ENCODE data around the gene LSM7. TPM values are rescaled to one million over a fixed set of nuclear protein-coding genes. Genes with fewer than 3 reads are reported as not detected.
"Not testable (repeated sequence)": the region's sequence is repeated elsewhere in the genome, so short reads cannot be mapped to it uniquely, and the experiment has no call there.

The LSM7 gene
- total RNA-seq, 4 donors from 2014 or later = 70.0 to 109 (median 77.5) TPM

DNA sequence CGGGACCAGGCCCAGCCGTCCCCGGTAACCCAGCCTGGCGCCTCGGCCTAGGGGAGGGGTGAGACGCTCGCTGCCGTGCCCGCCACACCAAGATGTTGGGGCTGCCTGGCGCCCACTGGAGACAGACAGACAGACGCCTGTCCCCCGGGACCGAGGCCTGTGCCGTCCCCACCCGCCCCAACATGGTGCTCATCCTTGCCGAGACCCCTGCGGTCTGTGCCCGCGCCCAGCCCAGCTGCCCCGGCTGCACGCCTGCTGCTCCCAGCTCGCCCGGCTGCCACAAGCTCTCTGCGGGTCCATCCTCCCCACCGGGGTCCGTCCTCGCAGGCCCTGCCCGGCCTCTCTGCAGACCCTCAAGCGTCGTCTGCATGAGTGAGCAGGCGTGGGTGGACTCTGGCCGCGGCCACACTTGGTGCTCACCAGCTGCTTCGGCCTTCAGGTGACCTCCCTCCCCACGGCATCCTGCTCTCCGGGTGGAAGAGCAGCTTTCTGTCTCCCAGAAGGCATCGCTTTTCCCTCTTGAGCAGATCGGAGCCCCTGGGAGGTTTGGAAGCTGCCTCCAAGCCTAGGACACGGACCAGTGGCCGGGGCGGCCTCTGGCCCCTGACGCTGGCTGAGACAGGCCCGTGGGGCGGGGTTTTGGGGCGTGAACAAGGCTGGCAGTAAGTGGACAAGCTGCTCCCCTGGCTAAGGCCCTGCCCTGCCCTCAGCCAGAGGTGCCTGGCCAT, 24.9 kb upstream of the LSM7 start:
- TF ChIP-seq, protein P1, sequence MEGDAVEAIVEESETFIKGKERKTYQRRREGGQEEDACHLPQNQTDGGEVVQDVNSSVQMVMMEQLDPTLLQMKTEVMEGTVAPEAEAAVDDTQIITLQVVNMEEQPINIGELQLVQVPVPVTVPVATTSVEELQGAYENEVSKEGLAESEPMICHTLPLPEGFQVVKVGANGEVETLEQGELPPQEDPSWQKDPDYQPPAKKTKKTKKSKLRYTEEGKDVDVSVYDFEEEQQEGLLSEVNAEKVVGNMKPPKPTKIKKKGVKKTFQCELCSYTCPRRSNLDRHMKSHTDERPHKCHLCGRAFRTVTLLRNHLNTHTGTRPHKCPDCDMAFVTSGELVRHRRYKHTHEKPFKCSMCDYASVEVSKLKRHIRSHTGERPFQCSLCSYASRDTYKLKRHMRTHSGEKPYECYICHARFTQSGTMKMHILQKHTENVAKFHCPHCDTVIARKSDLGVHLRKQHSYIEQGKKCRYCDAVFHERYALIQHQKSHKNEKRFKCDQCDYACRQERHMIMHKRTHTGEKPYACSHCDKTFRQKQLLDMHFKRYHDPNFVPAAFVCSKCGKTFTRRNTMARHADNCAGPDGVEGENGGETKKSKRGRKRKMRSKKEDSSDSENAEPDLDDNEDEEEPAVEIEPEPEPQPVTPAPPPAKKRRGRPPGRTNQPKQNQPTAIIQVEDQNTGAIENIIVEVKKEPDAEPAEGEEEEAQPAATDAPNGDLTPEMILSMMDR (IDR thresholded peaks at IDR 0.05 in 4 of 5, conservative IDR thresholded peaks at IDR 0.05 in 1 of 5) = no peak
- no peak for TF ChIP-seq POLR2A (IDR thresholded peaks at IDR 0.05)
- no peak for DNase-seq
- no peak for ATAC-seq
- intact Hi-C loops (cut with DNase I; ENCODE audit: low total_unique reads) = no loop called here
- H3K9me3 ChIP-seq = no peaks in the 10 kb centered on the region
- no peak overlapping the region for H3K27ac ChIP-seq
- H3K27me3 ChIP-seq = no peaks in the 10 kb centered on the region
- no peak overlapping the region for H3K4me3 ChIP-seq
- in situ Hi-C loops (cut with MboI; ENCODE audit: low sequenced_read_pairs in 4 of 4) = no loop called here
- peaks cover 0 to 6% of the 10 kb centered on the region in 2 donors for H3K4me1 ChIP-seq
- H3K36me3 ChIP-seq = peaks cover 0 to 39% of the 10 kb centered on the region in 2 donors

DNA sequence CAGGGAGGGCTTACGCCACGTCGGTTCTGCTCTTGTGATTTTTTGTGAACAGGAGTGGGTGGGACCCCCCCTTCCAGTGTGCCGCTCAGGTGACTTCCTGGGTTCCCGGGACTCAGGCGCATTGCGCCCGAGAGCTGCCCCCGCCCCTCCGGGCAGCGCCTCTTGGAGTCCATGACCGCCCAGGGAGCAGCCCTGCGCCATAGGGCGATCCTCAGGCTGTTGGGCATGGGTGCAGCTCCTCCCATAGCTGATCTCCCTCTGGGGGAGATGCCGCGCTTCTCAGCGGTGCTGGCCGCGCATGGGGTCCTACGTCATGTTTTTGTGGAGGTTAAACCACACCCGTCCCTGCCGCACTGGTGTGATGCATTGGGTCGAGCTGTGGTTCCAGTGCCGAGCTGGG, 23.7 kb upstream of the LSM7 start:
- ATAC-seq (no peak), DNase-seq (no peak)
- Histone ChIP-seq H3K27ac (no peak overlapping the region), H3K4me3 (no peak overlapping the region), H3K27me3 (no peaks in the 10 kb centered on the region), H3K9me3 (no peaks in the 10 kb centered on the region), H3K36me3 (peaks cover 0 to 39% of the 10 kb centered on the region in 2 donors), H3K4me1 (peaks cover 0 to 6% of the 10 kb centered on the region in 2 donors)
- TF ChIP-seq, protein P1 (IDR thresholded peaks at IDR 0.05 in 4 of 5, conservative IDR thresholded peaks at IDR 0.05 in 1 of 5) = no peak
- TF ChIP-seq POLR2A (IDR thresholded peaks at IDR 0.05) = no peak
- intact Hi-C loops (cut with DNase I; ENCODE audit: low total_unique reads) = no loop called here
- in situ Hi-C loops (cut with MboI; ENCODE audit: low sequenced_read_pairs in 4 of 4) = no loop called here

DNA sequence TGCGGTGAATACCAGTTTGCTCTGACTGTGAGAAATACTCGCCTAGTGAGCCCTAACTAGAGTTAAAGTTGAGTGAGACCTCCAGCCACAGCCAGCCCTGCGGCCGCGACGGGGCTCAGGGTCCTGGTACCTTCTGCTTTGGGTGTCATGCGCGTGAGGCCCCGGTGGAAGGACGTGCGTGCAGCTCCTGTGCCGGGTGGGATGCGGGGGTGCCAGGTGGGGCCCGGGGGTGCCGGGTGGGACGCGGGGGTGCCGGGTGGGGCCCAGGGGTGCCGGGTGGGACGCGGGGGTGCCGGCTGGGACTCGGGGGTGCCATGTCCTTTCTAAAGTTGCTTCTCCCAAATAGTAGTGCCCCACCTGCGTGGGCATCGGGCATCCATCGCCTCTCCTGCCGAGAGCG, 23.2 kb upstream of the LSM7 start:
- ATAC-seq (no peak), DNase-seq (no peak)
- Histone ChIP-seq H3K4me1 (peaks cover 0 to 6% of the 10 kb centered on the region in 2 donors), H3K4me3 (no peak overlapping the region), H3K36me3 (peaks cover 0 to 39% of the 10 kb centered on the region in 2 donors), H3K27ac (no peak overlapping the region), H3K27me3 (no peaks in the 10 kb centered on the region), H3K9me3 (no peaks in the 10 kb centered on the region)
- in situ Hi-C loops (cut with MboI; ENCODE audit: low sequenced_read_pairs in 4 of 4) = no loop called here
- intact Hi-C loops (cut with DNase I; ENCODE audit: low total_unique reads) = no loop called here
- no peak for TF ChIP-seq POLR2A (IDR thresholded peaks at IDR 0.05)
- TF ChIP-seq, protein P1 (IDR thresholded peaks at IDR 0.05 in 4 of 5, conservative IDR thresholded peaks at IDR 0.05 in 1 of 5) = no peak

DNA sequence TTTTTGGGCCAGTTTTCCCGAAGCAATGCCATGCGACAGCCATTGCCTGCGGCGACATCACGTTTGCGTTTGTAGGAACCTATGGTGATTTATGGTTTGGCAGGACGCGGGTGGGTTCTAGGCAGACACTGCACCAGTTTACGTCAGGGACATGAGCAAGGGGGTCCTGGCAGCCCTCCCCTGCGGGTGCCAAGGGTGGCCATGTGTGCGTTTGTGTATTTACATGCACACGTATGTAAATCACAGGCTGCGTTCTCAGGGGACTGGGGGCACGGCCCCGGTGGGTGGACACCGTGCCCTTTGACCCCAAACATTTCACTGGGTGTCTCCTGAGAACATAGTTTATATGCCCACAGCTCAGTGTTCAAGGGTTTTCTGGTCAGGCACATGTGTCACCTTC, 22.3 kb upstream of the LSM7 start:
- TF ChIP-seq, protein P1 (IDR thresholded peaks at IDR 0.05 in 4 of 5, conservative IDR thresholded peaks at IDR 0.05 in 1 of 5) = no peak
- TF ChIP-seq POLR2A (IDR thresholded peaks at IDR 0.05) = no peak
- DNase-seq = no peak
- in situ Hi-C loops (cut with MboI; ENCODE audit: low sequenced_read_pairs in 4 of 4) = no loop called here
- H3K4me3 ChIP-seq = no peak overlapping the region
- no peaks in the 10 kb centered on the region for H3K9me3 ChIP-seq
- no peak overlapping the region for H3K27ac ChIP-seq
- H3K4me1 ChIP-seq = peaks cover 0 to 5% of the 10 kb centered on the region in 2 donors
- H3K27me3 ChIP-seq = no peaks in the 10 kb centered on the region
- peaks cover 0 to 39% of the 10 kb centered on the region in 2 donors for H3K36me3 ChIP-seq
- intact Hi-C loops (cut with DNase I; ENCODE audit: low total_unique reads) = no loop called here
- no peak for ATAC-seq

DNA sequence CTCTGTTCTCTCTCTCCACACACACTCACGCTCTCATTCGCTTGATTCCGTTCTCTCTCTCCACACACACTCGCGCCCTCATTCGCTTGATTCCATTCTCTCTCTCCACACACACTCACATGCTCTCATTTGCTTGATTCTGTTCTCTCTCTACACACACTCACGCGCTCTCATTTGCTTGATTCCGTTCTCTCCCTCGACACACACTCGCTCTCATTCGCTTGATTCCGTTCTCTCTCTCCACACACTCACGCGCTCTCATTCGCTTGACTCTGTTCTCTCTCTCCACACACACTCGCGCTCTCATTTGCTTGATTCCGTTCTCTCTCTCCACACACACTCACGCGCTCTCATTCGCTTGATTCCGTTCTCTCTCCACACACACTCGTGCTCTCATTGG, 21.4 kb upstream of the LSM7 start:
- H3K27ac ChIP-seq; intact Hi-C loops (cut with DNase I; ENCODE audit: low total_unique reads); DNase-seq; H3K4me3 ChIP-seq; ATAC-seq; in situ Hi-C loops (cut with MboI; ENCODE audit: low sequenced_read_pairs in 4 of 4); H3K27me3 ChIP-seq; H3K4me1 ChIP-seq; H3K9me3 ChIP-seq: not testable (repeated sequence)
- peaks cover 0 to 39% of the 10 kb centered on the region in 2 donors for H3K36me3 ChIP-seq
